HFFc6 (cell line): Measurements from ENCODE around the gene LTBP2. TPM values are rescaled to one million over a fixed set of nuclear protein-coding genes. Genes with fewer than 3 reads are reported as not detected.
A peak's percentile ranks its signal among the peaks of the same experiment; 100 is the strongest.

ENCODE experiments used
- DNase-seq: peaks from one replicate; pipeline ENCODE4 v3.0.0-alpha.2; 2018
- H3K27ac Mint-ChIP-seq: 2 replicates; pipeline ENCODE4 v1.8.0; 2020; ENCODE audit warnings: mild to moderate bottlenecking, mixed read lengths
- H3K27me3 Mint-ChIP-seq: 2 replicates; pipeline ENCODE4 v1.8.0; 2021; ENCODE audit warnings: mild to moderate bottlenecking, moderate library complexity, mixed read lengths; ENCODE audit not compliant: insufficient read depth
- H3K36me3 Mint-ChIP-seq: 2 replicates; pipeline ENCODE4 v1.8.0; 2021; ENCODE audit warnings: low read depth, mixed read lengths
- H3K4me1 Mint-ChIP-seq: 2 replicates; pipeline ENCODE4 v1.8.0; 2020; ENCODE audit warnings: low read depth, mixed read lengths
- H3K4me3 Mint-ChIP-seq: 2 replicates; pipeline ENCODE4 v1.8.0; 2020; ENCODE audit warnings: mild to moderate bottlenecking, moderate library complexity, mixed read lengths
- H3K9me3 Mint-ChIP-seq: 2 replicates; pipeline ENCODE4 v1.8.0; 2020; ENCODE audit warnings: mild to moderate bottlenecking, mixed read lengths
- CTCF ChIP-seq: fragments of 200-600 bp; sonication (generic); IDR thresholded peaks from 2 replicates; pipeline ENCODE4 v1.5.0; 2021; ENCODE audit warnings: antibody characterized with exemption, mild to moderate bottlenecking
- total RNA-seq, 6 experiments: library from RNA; stranded (reverse); fragmentation: NEBNext Ultra II Directional; extraction: Animal tissue kit (Norgen Biotek cat#: 25700); gene quantifications; 2 replicates in 1 of 6; 3 replicates in 5 of 6; pipeline ENCODE4 v1.2.3, GENCODE V29; 2021

Gene LTBP2
- total RNA-seq, 6 experiments from 2014 or later, result 109 to 165 (median 120) TPM

- Mint-ChIP-seq H3K27ac (peak overlapping the region; percentile 99), H3K27me3 (no peaks in the 10 kb centered on the region; the same call in 1 of the 2 replicates), H3K4me1 (peaks cover 94% of the 10 kb centered on the region), H3K9me3 (no peaks in the 10 kb centered on the region), H3K36me3 (peaks cover 5% of the 10 kb centered on the region; the same call in 1 of the 2 replicates), H3K4me3 (peak overlapping the region; percentile 85)
- TF ChIP-seq CTCF, result no peak
- DNase-seq, result peak; percentile 47
These were observed 40.6 kb downstream of the LTBP2 start for GRCh38 chr14:74571441-74571841.

GRCh38 chr14:74570696-74571095, 41.3 kb downstream of the LTBP2 start:
- H3K27me3 Mint-ChIP-seq, result no peaks in the 10 kb centered on the region; the same call in 1 of the 2 replicates
- H3K27ac Mint-ChIP-seq, result peak overlapping the region; percentile 93
- H3K9me3 Mint-ChIP-seq, result no peaks in the 10 kb centered on the region
- H3K4me3 Mint-ChIP-seq, result peak overlapping the region; percentile 85; the same call in 1 of the 2 replicates
- TF ChIP-seq CTCF, result no peak
- DNase-seq, result no peak
- peaks cover 93% of the 10 kb centered on the region for H3K4me1 Mint-ChIP-seq
- H3K36me3 Mint-ChIP-seq, result peaks cover 5% of the 10 kb centered on the region; the same call in 1 of the 2 replicates

GRCh38 chr14:74569806-74570591, 42.0 kb downstream of the LTBP2 start:
- Mint-ChIP-seq H3K36me3 (peaks cover 12% of the 10 kb centered on the region; the same call in 1 of the 2 replicates), H3K27me3 (peaks cover 1% of the 10 kb centered on the region; the same call in 1 of the 2 replicates), H3K4me1 (peaks cover 87% of the 10 kb centered on the region), H3K4me3 (peak overlapping the region; percentile 42), H3K27ac (peak overlapping the region; percentile 93), H3K9me3 (no peaks in the 10 kb centered on the region)
- no peak for TF ChIP-seq CTCF
- no peak for DNase-seq

- peaks cover 1% of the 10 kb centered on the region; the same call in 1 of the 2 replicates for H3K27me3 Mint-ChIP-seq
These were observed 42.6 kb downstream of the LTBP2 start for GRCh38 chr14:74569387-74569786.

GRCh38 chr14:74568911-74569310, 43.1 kb downstream of the LTBP2 start:
- H3K27ac Mint-ChIP-seq, result peak overlapping the region; percentile 93
- H3K9me3 Mint-ChIP-seq, result no peaks in the 10 kb centered on the region
- H3K36me3 Mint-ChIP-seq, result peaks cover 9% of the 10 kb centered on the region; the same call in 1 of the 2 replicates
- peaks cover 76% of the 10 kb centered on the region for H3K4me1 Mint-ChIP-seq
- no peak for DNase-seq
- no peak for TF ChIP-seq CTCF
- no peak overlapping the region for H3K4me3 Mint-ChIP-seq
- H3K27me3 Mint-ChIP-seq, result peaks cover 1% of the 10 kb centered on the region; the same call in 1 of the 2 replicates

More at GRCh38 chr14:74569387-74569786, 42.6 kb downstream of the LTBP2 start:
- peak overlapping the region; percentile 93 for H3K27ac Mint-ChIP-seq
- peaks cover 81% of the 10 kb centered on the region for H3K4me1 Mint-ChIP-seq
- peaks cover 13% of the 10 kb centered on the region; the same call in 1 of the 2 replicates for H3K36me3 Mint-ChIP-seq
- DNase-seq, result no peak
- no peak for TF ChIP-seq CTCF
- H3K9me3 Mint-ChIP-seq, result no peaks in the 10 kb centered on the region
- no peak overlapping the region for H3K4me3 Mint-ChIP-seq
